HG03060 (cell line): ENCODE results near the gene FAM24A.

Source experiments
- ATAC-seq: cut with Tn5 transposase; IDR thresholded peaks from one replicate; pipeline ENCODE4 v1.9.1; 2021; ENCODE audit warnings: low read depth, moderate number of reproducible peaks; ENCODE audit not compliant: unreplicated experiment

FAM24A gene

DNA sequence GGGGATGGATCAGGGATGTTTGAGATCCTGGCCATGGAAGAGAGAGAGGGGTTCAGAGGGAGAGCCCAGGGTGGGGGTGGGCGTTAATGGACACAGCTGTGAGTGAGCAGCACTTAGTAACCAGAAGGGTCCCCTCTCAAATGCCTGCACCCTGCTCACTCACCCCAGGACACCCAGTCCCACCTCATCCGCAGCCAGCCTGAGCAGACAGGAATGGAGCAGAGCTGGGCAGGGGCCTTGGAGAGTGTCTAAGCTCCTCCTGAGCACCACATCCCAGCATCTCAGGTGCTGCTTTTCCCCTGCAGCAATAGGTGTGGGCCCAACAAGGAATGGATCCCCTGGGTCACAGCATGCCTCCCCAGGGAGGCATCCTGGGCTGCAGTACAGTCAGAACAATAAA is 5.3 kb downstream of the FAM24A start:
- no peak for ATAC-seq

DNA sequence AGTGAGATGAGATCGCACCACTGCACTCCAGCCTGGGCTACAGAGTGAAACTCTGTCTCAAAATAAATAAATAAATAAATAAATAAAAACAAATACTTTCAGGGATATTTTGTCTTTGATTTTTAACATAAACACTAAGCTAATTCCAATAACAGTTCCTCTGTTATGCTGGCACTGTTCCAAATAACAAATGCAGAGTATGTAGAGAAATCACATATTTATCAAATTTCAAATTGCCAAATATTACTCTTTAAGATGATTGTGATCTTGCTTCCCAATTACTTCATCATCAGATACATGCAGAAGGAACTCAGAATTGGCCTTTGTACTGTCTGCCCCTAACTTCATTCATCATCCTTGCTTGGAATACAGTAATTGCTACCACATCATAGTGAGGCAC is 19.7 kb downstream of the FAM24A start:
- ATAC-seq, result no peak

DNA sequence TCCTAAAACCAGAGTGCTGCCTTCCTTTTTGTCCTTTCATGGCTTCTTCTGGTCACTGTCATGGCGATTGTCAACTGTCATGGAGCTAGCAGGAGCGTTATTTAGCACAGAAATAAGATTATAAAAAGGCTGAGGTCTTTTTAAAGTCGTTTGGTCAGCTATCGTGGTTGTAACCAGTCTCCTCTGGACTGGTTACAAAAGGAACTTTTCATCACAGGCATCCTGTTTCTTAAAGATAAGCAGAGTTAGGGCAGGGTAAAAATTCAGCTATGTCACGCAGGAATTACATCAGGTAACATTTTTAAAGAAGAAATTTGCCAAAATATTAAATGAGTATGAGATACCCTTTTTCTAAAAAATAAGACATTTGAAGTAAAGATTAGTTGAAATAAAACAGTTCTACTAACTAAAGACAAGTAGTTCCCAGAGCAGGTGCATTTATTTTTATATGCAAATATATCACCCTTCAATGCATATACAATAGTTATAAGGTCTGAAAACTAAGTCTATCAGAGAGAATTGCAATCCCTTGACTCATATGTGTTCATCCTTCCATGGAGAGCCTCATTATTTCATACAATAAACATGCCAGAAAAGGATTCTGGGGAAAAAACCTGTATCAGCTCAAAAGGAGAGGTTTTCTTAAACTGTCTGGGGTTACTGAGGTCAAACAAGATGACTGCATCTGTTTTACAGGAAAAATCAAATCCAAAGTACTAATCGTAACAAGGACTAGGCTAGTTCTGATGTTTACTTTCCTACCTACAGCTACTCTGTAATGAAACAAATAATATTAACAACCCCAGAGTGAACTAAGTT is 20.9 kb downstream of the FAM24A start:
- no peak for ATAC-seq

DNA sequence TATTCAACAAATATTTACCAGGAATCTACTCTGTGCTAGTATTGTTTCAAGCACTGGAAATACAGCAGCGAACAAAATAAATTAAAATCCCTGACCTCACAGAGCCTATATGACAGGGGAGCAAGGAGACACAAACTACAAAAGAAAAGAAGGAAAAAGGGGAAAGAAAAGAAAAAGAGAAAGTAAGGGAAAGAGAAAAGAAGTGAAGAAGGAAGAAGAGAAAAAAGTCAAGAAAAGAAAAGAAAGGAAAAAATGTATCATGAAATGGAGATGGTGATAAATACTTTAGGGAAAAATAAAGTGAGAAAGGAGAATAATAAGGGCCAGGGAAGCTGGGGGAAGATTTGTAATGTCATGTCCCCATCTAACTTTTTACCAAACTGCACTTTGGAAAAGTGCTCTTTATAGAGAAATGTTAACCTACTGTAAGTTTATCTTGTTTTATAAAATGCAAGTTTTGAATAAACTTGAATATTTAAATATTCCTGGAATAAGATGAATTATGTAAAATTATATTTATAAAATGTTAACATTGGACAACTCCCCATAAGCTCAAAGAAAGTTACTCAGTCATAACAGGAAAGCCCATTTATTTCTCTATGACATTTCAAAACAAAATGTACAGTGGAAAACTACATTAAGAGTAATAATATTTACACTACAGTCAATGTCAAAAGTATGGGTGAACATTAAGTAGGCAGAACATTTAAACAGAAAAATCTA is 28.9 kb downstream of the FAM24A start:
- ATAC-seq, result no peak

DNA sequence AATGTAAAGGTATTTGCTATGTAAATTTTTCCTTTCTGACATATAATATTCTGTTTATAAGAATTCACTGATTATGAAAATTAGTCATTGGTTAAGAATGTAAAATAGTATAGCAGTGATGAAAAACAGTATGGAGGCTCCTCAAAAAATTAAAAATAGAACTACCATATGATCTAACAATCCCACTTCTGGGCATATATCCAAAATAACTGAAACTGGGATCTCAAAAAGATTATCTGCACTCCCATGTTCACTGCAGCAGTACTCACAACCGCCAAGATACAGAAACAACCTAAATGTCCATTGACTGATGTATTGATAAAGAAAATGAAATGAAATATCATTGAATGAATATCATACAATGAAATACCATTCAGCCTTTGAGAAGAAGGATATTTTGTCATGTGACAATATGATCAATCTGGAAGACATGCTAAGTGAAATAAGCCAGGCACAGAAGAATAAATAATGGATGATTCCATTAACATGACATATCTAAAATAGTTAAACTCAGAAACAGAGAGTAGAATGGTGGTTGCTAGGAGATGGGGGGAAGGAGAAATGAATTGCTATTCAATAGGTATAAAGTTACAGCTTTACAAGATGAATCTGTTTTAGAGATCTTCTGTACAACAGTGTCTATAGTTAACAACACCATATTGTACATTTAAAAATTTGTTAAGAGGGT is 29.6 kb downstream of the FAM24A start:
- no peak for ATAC-seq

DNA sequence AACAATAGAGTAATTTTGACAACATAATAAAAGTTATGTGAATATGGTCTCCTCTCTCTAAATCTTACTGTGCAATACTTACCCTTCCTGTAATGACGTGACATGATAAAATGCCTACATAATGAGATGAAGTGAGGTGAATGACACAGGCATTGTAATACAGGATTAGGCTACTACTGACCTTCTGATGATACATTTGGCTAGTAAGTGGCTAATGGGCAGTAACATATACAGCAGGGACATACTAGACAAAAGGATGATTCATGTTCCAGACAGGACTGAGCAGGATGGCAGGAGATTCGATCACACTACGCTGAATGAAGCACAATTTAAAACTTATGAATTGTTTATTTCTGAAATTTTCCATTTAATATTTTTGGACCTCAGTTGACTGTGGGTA is 38.9 kb downstream of the FAM24A start:
- no peak for ATAC-seq

DNA sequence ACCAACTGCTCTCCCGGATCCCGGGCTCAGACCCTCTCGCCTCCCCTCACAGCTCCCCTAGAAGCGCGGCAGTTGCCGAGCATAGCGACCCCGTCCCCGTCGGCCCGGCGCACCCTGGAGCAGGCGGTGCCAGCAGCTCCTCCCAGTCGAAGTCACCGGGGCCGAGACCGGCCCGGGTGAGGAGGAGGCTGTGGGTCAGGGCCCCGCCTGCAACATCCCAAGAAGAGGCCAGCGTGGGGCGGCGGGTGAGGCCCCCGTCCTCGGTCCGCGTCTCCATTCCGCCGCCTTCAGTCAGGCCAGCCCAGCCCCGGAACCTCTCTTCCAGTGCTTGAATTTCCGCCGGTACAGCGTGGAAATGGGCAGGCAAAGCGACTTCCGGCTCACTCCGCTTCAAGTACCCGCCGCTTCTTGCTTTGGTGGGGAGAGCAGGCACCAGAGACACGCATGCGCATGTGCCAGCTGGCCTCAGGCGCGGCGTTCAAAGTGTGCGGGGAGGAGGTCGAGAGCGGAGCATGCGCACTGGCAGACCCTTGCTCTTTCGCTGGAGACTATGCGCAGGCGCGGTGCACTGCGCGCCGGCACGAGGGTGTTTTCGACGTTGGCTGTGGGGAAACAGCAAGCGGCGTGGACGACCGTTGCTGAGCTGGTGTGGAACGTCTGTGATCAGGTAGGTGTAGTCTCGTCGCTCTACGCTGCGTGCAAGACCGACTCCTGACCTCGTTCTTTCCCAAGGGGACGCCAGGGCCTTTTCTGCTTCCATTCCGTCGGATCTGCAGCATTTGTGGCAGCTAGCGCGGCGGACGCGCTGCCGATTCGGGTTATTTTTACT is 43.7 kb downstream of the FAM24A start, which contains the start of gene C10orf88:
Gene C10orf88, minus strand, starts transcription at position 326 of the 829 bp plus-strand sequence. Its CDS starts 49 bp downstream, at position 277.
- peak; percentile 92 for ATAC-seq

DNA sequence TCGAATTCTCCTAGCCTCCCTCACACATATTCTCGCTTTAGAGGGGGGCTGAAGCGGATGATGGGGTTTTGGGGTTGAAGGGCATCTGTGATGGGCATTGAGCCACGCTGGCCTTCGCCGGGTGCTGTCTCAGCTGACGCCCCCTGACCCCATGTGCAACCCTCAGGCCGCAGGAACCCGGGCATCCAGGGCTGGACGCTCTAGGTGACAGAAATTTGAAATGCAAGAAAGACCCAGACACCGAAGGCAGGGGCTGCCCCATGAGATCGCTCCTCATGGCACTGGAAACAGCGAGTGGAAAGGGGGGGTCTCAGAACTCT is 44.3 kb downstream of the FAM24A start:
- no peak for ATAC-seq

DNA sequence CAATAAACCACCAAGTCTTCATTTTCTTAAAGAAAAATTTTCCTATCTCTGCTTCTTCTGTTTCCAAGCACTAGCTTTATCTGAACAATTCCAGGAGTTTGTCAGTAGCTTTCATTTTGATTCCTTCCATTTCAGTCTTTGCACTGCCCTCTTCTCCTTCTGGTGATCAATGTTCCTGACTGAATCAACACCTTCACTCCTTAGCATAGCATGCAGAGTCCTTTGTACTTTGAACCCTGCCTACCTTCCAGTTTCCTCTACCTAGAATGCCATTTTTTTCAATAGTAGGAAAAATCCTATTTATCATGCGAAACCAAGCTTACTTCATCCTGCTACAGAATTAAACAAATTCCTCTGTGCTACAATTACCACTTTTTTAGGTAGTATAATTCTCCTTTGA is 45.5 kb downstream of the FAM24A start:
- no peak for ATAC-seq

DNA sequence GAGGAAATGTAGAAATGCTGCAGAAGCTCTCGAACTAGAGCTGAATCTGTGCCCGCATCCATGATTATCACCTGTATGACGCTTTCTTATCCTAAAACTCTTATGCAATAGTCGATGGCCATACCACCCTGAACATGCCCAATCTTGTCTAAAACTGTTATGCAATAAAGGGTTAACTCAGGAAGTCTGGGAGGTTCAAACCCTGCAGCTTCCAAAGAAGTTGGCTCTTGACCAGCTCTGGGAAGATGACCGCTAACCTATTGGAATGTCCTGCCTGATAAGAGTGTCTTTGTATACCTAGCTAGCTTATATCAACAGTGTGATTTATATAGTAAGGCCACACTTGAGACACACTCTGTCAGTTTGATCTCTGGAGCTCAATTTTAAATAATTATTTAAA is 47.1 kb downstream of the FAM24A start:
- no peak for ATAC-seq

DNA sequence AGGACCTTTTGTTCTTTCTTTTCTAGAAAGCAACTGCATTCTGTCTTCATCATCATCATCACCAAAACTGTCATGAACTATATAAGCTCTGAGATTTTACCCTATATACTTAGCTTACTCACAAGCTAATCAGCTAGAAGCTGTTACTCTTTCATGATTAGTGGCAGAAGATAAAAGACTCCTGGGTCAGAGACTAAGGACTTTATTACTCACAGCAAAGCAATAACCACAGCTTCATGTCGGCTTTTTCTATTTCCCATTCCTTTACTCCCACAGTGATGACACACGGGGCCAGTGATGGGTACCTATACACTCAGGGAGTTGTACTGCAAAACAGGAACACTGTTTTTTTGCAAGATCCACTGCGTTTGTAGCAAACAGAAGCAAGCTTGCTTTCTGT is 52.0 kb downstream of the FAM24A start:
- no peak for ATAC-seq
